ENCODE results near the gene EPB41. TPM values are rescaled to one million over a fixed set of nuclear protein-coding genes. Genes with fewer than 3 reads are reported as not detected.

The EPB41 gene
- total and polyA plus RNA-seq, 2 donors (not counting 3 experiments of a cell fraction or from before 2014, with no cell fraction given) = 22.3 to 45.7 TPM

GRCh38 chr1:28891256-28891655 lies 23.1 kb upstream of the EPB41 start:
- no peak for FAIRE-seq
- Histone ChIP-seq H3K4me3 (replicated peaks in 1 of 3; ENCODE audit: insufficient read depth in 1 of 3, low read depth in 1 of 3, low read length in 3 of 3) (no peak overlapping the region), H2AFZ (ENCODE audit: low read depth, low read length) (no peak overlapping the region), H3K36me3 (ENCODE audit: control insufficient read depth in 2 of 2, extremely low read depth in 1 of 2, insufficient read depth in 2 of 2, low read length in 2 of 2) (peaks cover 0 to 4% of the 10 kb centered on the region in 2 experiments), H3K27ac (ENCODE audit: insufficient read depth, low read depth, low read length) (no peak overlapping the region), H3K4me2 (ENCODE audit: insufficient read depth, low read length) (no peak overlapping the region), H3K4me1 (ENCODE audit: control insufficient read depth, extremely low read depth, insufficient read depth, low read length) (peaks cover 8% of the 10 kb centered on the region), H3K9me1 (replicated peaks; ENCODE audit: control insufficient read depth, extremely low read depth, insufficient read depth, low read length) (no peaks in the 10 kb centered on the region), H3K9me3 (replicated peaks; ENCODE audit: control insufficient read depth, insufficient read depth, low read length) (no peaks in the 10 kb centered on the region), H3K79me2 (ENCODE audit: control insufficient read depth, insufficient read depth, low read length) (peaks cover 3% of the 10 kb centered on the region), H4K20me1 (replicated peaks; ENCODE audit: control insufficient read depth, extremely low read depth, insufficient read depth, low read length) (no peaks in the 10 kb centered on the region), H3K27me3 (ENCODE audit: control insufficient read depth in 2 of 2, insufficient read depth in 2 of 2, low read length in 2 of 2) (no peaks in the 10 kb centered on the region), H3K9ac (replicated peaks; ENCODE audit: extremely low read depth, insufficient read depth, low read length) (no peak overlapping the region)
- TF ChIP-seq POLR2A (IDR thresholded peaks at IDR 0.05; ENCODE audit: low read depth, low read length) (no peak), GATA2 (IDR thresholded peaks at IDR 0.05; ENCODE audit: insufficient read depth, insufficient read length, low read depth, low read length) (no peak)
- CTCF ChIA-PET = interaction anchor here (1.2 to 2.0 kb wide), 6 partner anchors 9 to 311 kb away, joined by 3 to 8 read pairs (median 6); partner anchors contain the start of gene EPB41
- intact Hi-C loops (cut with micrococcal nuclease) (no loop called here), dilution Hi-C loops (cut with MboI; ENCODE audit: extremely low pct_ligation_motif_present, low sequenced_read_pairs) (no loop called here)
- BruUV-seq (replicated peaks) = no TSS peak
- POLR2A ChIA-PET = interaction anchor here (0.5 kb wide), 1 partner anchor 263 kb away, joined by 6 read pairs; no protein-coding TSS in a partner anchor
- no peak for DNase-seq (ENCODE audit: low read depth, low spot score)

- no peak overlapping the region for H3K4me3 ChIP-seq (replicated peaks in 1 of 3; ENCODE audit: insufficient read depth in 1 of 3, low read depth in 1 of 3, low read length in 3 of 3)
- no peak overlapping the region for H3K27ac ChIP-seq (ENCODE audit: insufficient read depth, low read depth, low read length)
- no peak for FAIRE-seq
- no peak overlapping the region for H3K4me2 ChIP-seq (ENCODE audit: insufficient read depth, low read length)
- ChIA-PET CTCF (interaction anchor here (0.7 to 2.0 kb wide), 10 partner anchors 11 to 1814 kb away, joined by 3 to 33 read pairs (median 5); no protein-coding TSS in a partner anchor), POLR2A (no interaction called here)
- intact Hi-C loops (cut with micrococcal nuclease) (loop anchor here (1.0 kb wide), 1 partner anchor 141 kb away; no protein-coding TSS in a partner anchor), dilution Hi-C loops (cut with MboI; ENCODE audit: extremely low pct_ligation_motif_present, low sequenced_read_pairs) (no loop called here)
- H3K9me1 ChIP-seq (replicated peaks; ENCODE audit: control insufficient read depth, extremely low read depth, insufficient read depth, low read length) = no peaks in the 10 kb centered on the region
- H3K9me3 ChIP-seq (replicated peaks; ENCODE audit: control insufficient read depth, insufficient read depth, low read length) = no peaks in the 10 kb centered on the region
- peaks cover 3% of the 10 kb centered on the region for H3K79me2 ChIP-seq (ENCODE audit: control insufficient read depth, insufficient read depth, low read length)
- TF ChIP-seq CTCF (IDR thresholded peaks at IDR 0.05; ENCODE audit: extremely low read depth in 1 of 2, insufficient read depth in 1 of 2, low read depth in 1 of 2, low read length in 2 of 2) = peak in 1 of 2 donors; percentile 27
- no peak for TF ChIP-seq GATA2 (IDR thresholded peaks at IDR 0.05; ENCODE audit: insufficient read depth, insufficient read length, low read depth, low read length)
- H2AFZ ChIP-seq (ENCODE audit: low read depth, low read length) = no peak overlapping the region
- no peaks in the 10 kb centered on the region for H4K20me1 ChIP-seq (replicated peaks; ENCODE audit: control insufficient read depth, extremely low read depth, insufficient read depth, low read length)
- H3K9ac ChIP-seq (replicated peaks; ENCODE audit: extremely low read depth, insufficient read depth, low read length) = no peak overlapping the region
- BruUV-seq (replicated peaks) = no TSS peak
- no peak for DNase-seq (ENCODE audit: low read depth, low spot score)
- no peaks in the 10 kb centered on the region for H3K27me3 ChIP-seq (ENCODE audit: control insufficient read depth in 2 of 2, insufficient read depth in 2 of 2, low read length in 2 of 2)
- peaks cover 7% of the 10 kb centered on the region for H3K4me1 ChIP-seq (ENCODE audit: control insufficient read depth, extremely low read depth, insufficient read depth, low read length)
- peaks cover 0 to 4% of the 10 kb centered on the region in 2 experiments for H3K36me3 ChIP-seq (ENCODE audit: control insufficient read depth in 2 of 2, extremely low read depth in 1 of 2, insufficient read depth in 2 of 2, low read length in 2 of 2)
Measured at GRCh38 chr1:28893403-28894102, 20.8 kb upstream of the EPB41 start.

Measured in endothelial cell of umbilical vein (primary cell).